ENCODE results near the gene GHRL. TPM values are rescaled to one million over a fixed set of nuclear protein-coding genes. Genes with fewer than 3 reads are reported as not detected.

GHRL gene
- total RNA-seq, 1 experiment from 2014 or later = 2.0 TPM

DNA sequence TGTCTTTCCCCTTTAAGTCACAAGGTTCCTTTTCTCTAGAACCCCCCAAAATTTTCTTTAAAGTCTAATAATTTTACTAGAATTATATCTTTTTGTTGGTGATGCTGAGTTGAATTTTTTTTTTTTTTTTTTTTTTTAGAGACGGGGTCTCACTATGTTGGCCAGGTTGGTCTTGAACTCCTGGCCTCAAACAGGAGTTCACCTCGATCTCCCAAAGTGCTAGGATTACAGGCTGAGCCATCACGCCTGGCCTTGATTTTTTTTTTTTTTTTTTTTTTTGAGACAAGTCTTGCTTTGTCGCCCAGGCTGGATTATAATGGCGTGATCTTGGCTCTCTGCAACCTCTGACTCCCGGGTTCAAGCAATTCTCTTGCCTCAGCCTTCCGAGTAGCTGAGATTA is 15.9 kb upstream of the GHRL start:
- H3K9me3 ChIP-seq (ENCODE audit: low read depth, low read length, poor library complexity, severe bottlenecking) = no peaks in the 10 kb centered on the region
- no peak overlapping the region for H3K27ac ChIP-seq (ENCODE audit: low read depth, low read length, poor library complexity, severe bottlenecking)
- DNase-seq (ENCODE audit: low spot score) = no peak
- CTCF ChIA-PET = no interaction called here
- TF ChIP-seq EZH2 (IDR thresholded peaks at IDR 0.05; ENCODE audit: borderline replicate concordance, low read depth, low read length, poor library complexity, severe bottlenecking) = no peak
- TF ChIP-seq, protein P1, sequence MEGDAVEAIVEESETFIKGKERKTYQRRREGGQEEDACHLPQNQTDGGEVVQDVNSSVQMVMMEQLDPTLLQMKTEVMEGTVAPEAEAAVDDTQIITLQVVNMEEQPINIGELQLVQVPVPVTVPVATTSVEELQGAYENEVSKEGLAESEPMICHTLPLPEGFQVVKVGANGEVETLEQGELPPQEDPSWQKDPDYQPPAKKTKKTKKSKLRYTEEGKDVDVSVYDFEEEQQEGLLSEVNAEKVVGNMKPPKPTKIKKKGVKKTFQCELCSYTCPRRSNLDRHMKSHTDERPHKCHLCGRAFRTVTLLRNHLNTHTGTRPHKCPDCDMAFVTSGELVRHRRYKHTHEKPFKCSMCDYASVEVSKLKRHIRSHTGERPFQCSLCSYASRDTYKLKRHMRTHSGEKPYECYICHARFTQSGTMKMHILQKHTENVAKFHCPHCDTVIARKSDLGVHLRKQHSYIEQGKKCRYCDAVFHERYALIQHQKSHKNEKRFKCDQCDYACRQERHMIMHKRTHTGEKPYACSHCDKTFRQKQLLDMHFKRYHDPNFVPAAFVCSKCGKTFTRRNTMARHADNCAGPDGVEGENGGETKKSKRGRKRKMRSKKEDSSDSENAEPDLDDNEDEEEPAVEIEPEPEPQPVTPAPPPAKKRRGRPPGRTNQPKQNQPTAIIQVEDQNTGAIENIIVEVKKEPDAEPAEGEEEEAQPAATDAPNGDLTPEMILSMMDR (conservative IDR thresholded peaks at IDR 0.05; ENCODE audit: low read depth, low read length) = no peak
- BruUV-seq (replicated peaks) = no TSS peak
- H3K36me3 ChIP-seq (ENCODE audit: insufficient read depth, low read length, poor library complexity, severe bottlenecking) = peaks cover 67% of the 10 kb centered on the region
- no peak overlapping the region for H3K4me3 ChIP-seq (ENCODE audit: low read depth, low read length, poor library complexity, severe bottlenecking)
- POLR2A ChIA-PET (ENCODE audit: low non-redundant PET) = no interaction called here
- no peaks in the 10 kb centered on the region for H3K4me1 ChIP-seq (ENCODE audit: insufficient read depth, low read length, poor library complexity, severe bottlenecking)
- intact Hi-C loops (cut with micrococcal nuclease; ENCODE audit: unreplicated experiment) = no loop called here
- no peaks in the 10 kb centered on the region for H3K27me3 ChIP-seq (replicated peaks; ENCODE audit: insufficient read depth, low read depth, low read length, poor library complexity)

DNA sequence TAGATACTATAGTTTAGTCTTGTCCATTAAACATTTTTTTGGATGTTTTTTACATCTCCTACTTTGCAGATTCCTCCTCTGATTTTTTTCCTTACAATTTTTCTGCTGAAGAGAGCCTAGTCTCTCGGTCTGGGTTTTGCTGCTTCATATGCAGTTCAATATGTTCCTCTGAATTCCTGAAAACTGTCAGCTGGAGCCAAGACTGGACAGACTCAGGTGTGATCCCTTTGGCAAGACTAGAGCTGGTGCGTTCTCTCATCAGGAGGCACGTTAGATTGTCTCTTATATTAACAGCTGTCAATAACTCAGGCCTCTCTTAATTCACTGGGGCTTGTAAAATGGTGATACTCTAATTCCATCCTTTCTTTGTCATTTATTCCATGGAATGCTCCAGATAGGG is 13.4 kb upstream of the GHRL start:
- CTCF ChIA-PET = no interaction called here

DNA sequence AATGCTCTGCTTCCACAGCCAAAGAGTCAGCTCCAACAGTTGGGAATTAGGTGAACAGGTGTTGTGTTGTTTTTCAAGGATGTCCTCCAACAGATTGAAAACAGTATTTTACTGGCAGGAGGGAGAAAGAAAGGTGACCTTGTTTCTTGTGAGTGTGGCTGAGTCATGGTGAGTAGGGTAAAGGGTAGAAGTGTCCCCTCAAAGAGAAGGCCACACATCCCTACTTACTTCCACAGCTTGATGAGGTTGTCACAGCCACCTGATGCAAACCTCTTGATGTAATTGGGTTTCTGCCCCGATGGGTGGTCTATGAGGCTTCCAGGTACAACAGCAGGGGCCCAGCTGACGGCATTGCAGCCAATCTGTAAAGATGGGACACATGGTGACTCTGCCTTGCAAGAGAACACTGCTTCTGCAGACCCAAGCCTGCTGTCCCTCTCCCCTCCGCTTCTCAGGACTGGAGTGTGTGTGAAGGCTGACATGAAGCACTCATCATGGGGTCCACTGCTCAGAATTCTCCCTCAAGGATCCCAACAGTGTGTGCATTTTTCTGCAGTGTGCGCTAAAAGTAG is 12.7 kb upstream of the GHRL start:
- no peak for DNase-seq (ENCODE audit: low spot score)
- Histone ChIP-seq H3K9me3 (ENCODE audit: low read depth, low read length, poor library complexity, severe bottlenecking) (no peaks in the 10 kb centered on the region), H3K27ac (ENCODE audit: low read depth, low read length, poor library complexity, severe bottlenecking) (no peak overlapping the region), H3K36me3 (ENCODE audit: insufficient read depth, low read length, poor library complexity, severe bottlenecking) (peaks cover 68% of the 10 kb centered on the region), H3K27me3 (replicated peaks; ENCODE audit: insufficient read depth, low read depth, low read length, poor library complexity) (no peaks in the 10 kb centered on the region), H3K4me3 (ENCODE audit: low read depth, low read length, poor library complexity, severe bottlenecking) (no peak overlapping the region), H3K4me1 (ENCODE audit: insufficient read depth, low read length, poor library complexity, severe bottlenecking) (no peaks in the 10 kb centered on the region)
- ChIA-PET POLR2A (ENCODE audit: low non-redundant PET) (interaction anchor here (0.7 kb wide), 1 partner anchor 177 kb away, joined by 4 read pairs; no protein-coding TSS in a partner anchor), CTCF (no interaction called here)
- no peak for TF ChIP-seq EZH2 (IDR thresholded peaks at IDR 0.05; ENCODE audit: borderline replicate concordance, low read depth, low read length, poor library complexity, severe bottlenecking)
- TF ChIP-seq, protein P1 (conservative IDR thresholded peaks at IDR 0.05; ENCODE audit: low read depth, low read length) = no peak
- BruUV-seq (replicated peaks) = no TSS peak
- intact Hi-C loops (cut with micrococcal nuclease; ENCODE audit: unreplicated experiment) = no loop called here

More for the DNA sequence above, 13.4 kb upstream of the GHRL start:
- no TSS peak for BruUV-seq (replicated peaks)
- no peak overlapping the region for H3K27ac ChIP-seq (ENCODE audit: low read depth, low read length, poor library complexity, severe bottlenecking)
- POLR2A ChIA-PET (ENCODE audit: low non-redundant PET) = interaction anchor here (0.7 kb wide), 1 partner anchor 178 kb away, joined by 4 read pairs; no protein-coding TSS in a partner anchor
- no peak for TF ChIP-seq EZH2 (IDR thresholded peaks at IDR 0.05; ENCODE audit: borderline replicate concordance, low read depth, low read length, poor library complexity, severe bottlenecking)
- TF ChIP-seq, protein P1 (conservative IDR thresholded peaks at IDR 0.05; ENCODE audit: low read depth, low read length) = no peak
- intact Hi-C loops (cut with micrococcal nuclease; ENCODE audit: unreplicated experiment) = no loop called here
- no peaks in the 10 kb centered on the region for H3K27me3 ChIP-seq (replicated peaks; ENCODE audit: insufficient read depth, low read depth, low read length, poor library complexity)
- no peak overlapping the region for H3K4me3 ChIP-seq (ENCODE audit: low read depth, low read length, poor library complexity, severe bottlenecking)
- no peak for DNase-seq (ENCODE audit: low spot score)
- peaks cover 68% of the 10 kb centered on the region for H3K36me3 ChIP-seq (ENCODE audit: insufficient read depth, low read length, poor library complexity, severe bottlenecking)
- no peaks in the 10 kb centered on the region for H3K9me3 ChIP-seq (ENCODE audit: low read depth, low read length, poor library complexity, severe bottlenecking)
- H3K4me1 ChIP-seq (ENCODE audit: insufficient read depth, low read length, poor library complexity, severe bottlenecking) = no peaks in the 10 kb centered on the region

Measured in A673 (cell line).